Esophagus mucosa (tissue), 1 donor: Measurements from ENCODE around the gene TRABD2A. TPM values are rescaled to one million over a fixed set of nuclear protein-coding genes. Genes with fewer than 3 reads are reported as not detected.
"Not testable (repeated sequence)": the region's sequence is repeated elsewhere in the genome, so short reads cannot be mapped to it uniquely, and the experiment has no call there.

ENCODE experiments used
- ATAC-seq: fragments of 200-7000 bp; cut with Tn5 transposase; one replicate; pipeline ENCODE4 v1.9.1; 2020
- total RNA-seq: library from RNA; stranded (reverse); gene quantifications from one replicate; pipeline ENCODE4 v1.2.4, GENCODE V29; 2023
- donor health status: DM: yes; HTN: yes; CAD: no.

TRABD2A gene, protein sequence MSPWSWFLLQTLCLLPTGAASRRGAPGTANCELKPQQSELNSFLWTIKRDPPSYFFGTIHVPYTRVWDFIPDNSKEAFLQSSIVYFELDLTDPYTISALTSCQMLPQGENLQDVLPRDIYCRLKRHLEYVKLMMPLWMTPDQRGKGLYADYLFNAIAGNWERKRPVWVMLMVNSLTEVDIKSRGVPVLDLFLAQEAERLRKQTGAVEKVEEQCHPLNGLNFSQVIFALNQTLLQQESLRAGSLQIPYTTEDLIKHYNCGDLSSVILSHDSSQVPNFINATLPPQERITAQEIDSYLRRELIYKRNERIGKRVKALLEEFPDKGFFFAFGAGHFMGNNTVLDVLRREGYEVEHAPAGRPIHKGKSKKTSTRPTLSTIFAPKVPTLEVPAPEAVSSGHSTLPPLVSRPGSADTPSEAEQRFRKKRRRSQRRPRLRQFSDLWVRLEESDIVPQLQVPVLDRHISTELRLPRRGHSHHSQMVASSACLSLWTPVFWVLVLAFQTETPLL
- 0.24 TPM for total RNA-seq

DNA sequence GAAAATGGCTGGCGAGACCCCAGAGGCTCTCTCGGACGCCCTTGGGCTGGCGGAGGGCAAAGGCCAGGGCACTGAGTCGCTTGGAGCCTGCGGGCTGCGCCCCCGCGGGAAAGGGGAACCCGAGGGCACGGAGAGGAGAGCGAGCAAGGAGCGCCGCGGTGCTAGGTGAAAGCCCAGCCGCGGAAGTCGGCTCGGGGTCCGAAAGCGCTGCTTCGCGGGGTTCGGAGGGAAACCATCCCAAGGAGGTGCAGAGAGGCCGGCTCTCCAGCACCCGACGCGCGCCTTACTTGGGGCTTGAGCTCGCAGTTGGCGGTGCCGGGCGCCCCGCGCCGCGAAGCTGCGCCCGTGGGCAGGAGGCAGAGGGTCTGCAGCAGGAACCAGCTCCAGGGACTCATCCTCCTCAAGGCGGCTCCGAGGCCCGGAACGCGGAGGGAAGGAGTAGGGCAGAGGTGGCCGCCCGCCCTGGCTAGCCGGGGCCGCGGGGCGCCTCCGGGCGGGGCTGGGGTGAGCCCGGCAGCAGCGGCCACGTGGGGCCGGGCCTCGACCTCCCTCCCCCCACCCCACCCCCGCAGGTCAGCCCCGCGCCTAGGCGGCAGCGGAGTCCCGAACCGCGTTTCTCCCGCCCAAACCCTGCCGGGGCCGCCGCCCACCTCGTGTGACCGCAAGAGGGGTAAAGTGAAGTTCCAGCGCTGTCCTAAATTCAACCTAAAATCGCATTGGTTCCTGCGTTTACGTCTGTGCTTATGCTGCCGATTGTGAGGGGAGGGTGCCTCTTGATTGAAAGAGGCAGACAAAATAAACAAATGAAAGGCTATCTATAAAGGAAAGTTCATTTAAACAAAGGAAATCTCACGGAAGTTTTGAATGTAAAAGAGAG lies at the start of gene TRABD2A:
TSS of gene TRABD2A (minus strand) at position 440 of the 877 bp plus-strand sequence. CDS start at position 395, 45 bp downstream.
- peak; percentile 32 for ATAC-seq

- ATAC-seq, result no peak
Measured at GRCh38 chr2:84927275-84927627, 46.4 kb upstream of the TRABD2A start.

DNA sequence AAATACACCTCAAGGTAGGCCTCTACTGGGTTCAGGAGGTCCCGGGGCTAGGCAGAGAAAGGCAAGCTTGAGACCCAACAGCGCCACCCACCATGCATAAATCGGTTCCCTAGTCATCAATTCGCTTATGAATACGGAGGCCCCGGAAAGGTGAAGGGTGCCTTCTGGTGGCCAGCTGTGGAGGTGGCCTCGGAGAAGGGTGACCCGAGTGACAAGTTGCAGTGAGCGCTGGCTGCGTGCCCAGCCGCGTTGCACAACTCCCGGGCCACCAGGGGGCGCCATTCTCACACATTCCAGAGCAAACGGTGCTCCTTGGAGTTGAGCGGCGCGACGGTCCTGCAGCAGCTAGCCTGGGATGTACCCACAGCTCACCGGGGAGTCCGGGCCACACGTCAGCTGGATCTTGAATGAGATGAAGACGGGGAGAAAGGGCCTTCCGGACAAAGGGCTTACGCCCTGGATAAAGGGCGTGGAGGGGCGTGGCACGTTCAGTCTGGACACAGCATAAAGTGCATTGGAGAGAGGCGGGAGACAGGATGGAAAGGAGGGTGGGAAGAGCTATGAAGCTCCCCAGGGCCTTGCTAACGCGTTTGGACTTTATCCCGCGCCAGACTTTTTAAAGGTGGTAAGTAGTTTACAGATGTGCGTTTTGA lies 45.0 kb upstream of the TRABD2A start:
- peak; percentile 86 for ATAC-seq

DNA sequence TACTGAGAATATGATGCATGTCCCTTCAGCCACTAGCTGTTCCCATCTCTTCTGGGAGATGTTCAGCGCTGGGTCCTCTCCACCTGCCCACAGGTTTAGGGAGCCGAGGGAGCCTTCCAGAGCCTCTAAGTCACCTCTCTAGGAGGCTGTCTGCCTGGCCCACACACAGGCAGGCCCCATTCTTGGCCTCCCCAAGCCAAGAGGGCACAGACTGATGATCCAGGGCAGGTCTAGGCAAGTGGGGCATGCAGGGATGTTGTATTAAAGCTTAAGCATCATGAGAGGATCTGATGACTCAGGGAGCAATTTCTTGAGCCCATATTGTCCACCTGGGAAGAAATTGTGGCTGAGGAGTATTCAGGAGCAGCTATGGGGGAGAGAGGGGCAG lies 44.4 kb upstream of the TRABD2A start:
- ATAC-seq, result peak; percentile 79

GRCh38 chr2:84924173-84925106 lies 43.6 kb upstream of the TRABD2A start:
- ATAC-seq, result peak; percentile 48

DNA sequence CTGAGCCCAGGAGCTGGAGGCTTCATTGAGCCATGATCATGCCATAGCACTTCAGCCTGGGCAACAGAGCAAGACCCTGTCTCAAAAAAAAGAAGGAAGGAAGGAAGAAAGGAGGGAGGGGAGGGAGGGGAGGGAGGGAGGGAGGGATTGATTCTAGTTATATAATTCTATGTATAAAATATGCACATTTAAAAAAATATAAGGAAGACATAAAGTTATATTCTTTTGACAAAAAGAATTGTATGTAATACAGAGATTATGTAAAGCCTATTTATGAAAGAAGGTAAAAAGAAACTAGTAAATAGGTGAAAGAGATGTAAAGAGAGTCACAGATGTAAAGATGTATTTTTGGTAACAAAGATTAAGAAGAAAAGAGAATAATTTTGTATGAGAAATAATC lies 42.1 kb upstream of the TRABD2A start:
- no peak for ATAC-seq

- peak; percentile 97 for ATAC-seq
Measured at GRCh38 chr2:84919885-84920580, 39.1 kb upstream of the TRABD2A start.

DNA sequence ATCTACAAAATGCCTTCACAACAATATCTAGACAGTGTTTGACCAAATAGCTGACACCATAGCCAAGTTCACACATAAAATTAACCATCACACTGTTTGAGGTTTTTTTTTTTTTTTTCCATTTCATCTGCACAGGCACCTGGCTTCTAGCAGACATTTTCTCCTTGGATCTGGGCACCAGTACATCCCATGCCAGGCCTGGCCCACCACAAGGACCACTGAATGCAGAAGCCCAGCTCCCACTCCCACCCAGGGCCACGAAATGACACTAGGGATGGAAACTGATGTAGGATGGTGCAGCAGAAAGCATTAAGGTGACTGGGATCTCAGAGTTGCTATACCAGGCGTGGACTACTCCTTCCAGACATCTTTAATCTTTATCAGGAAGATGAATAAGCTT lies 37.5 kb upstream of the TRABD2A start:
- ATAC-seq, result no peak

DNA sequence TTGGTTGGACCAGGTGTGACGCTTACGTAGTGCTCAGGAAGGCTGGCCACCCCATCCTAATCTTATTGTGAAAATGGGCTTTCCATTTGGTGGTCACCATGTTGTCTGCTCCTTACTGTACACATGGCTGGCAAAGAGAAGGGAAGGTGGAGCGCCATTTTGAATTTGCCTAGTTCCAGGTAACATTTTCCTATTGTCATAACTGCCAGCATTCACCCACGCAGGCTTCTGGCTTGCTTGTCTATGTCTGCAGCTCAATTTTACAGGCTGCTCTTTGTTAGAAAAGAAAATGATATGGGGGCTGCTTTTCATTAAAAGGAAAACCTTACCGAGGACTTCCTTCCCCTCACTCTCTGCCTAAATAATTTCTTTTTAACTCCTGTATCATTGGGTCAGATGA lies 36.9 kb upstream of the TRABD2A start:
- not testable (repeated sequence) for ATAC-seq

GRCh38 chr2:84915675-84916074 lies 34.8 kb upstream of the TRABD2A start:
- ATAC-seq, result not testable (repeated sequence)

DNA sequence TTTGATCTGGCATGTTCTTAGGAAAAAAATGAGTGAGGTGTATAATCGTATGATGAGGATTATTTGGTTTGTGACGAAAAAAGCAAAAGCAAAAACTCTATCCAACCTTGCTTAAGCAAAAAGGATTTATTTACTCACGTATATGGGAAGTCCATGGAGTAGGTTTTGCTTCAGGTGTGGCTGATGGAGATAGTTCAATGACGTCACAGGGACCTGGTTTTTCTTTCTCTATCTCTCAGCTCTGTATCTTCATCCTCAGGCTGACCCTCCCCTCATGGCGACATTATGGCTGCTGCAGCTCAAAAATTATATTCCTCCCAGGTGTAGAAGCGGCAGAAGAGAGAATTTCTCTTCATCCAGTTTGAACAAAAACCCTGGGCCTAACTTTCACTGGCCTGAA lies 33.5 kb upstream of the TRABD2A start:
- no peak for ATAC-seq

GRCh38 chr2:84912984-84913383 lies 32.1 kb upstream of the TRABD2A start:
- ATAC-seq, result no peak

- ATAC-seq, result no peak
Measured at GRCh38 chr2:84911135-84911678, 30.3 kb upstream of the TRABD2A start.

DNA sequence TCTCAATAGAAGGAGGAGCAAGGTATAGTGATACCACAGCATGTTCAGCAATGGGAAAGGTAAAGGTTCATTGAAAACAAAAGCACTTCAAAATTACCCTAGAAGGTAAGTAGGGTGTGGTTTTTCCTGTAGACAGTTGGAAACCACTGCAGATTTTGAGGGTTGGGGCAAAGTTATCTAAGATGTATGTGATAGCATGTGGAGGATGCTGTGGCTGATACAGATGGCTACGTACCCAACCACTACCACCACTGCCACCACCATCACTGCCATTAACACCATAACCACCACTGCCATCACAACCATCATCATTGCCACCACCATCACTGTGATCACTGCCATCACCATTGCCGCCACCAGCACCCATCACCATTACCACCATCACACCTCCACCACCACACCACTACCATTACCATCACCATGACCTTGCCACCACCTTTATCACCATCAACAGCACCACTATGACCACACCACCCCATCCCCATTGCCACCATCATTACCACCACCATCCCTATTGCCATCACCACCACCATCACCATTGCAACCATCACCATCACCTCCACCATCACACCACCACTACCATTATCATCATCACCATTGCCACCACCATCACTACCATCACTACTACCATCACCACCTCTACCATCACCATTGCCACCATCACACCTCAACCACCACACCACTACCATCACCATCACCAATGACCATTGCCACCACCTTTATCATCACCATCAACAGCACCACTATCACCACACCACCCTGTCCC lies 28.2 kb upstream of the TRABD2A start:
- no peak for ATAC-seq

DNA sequence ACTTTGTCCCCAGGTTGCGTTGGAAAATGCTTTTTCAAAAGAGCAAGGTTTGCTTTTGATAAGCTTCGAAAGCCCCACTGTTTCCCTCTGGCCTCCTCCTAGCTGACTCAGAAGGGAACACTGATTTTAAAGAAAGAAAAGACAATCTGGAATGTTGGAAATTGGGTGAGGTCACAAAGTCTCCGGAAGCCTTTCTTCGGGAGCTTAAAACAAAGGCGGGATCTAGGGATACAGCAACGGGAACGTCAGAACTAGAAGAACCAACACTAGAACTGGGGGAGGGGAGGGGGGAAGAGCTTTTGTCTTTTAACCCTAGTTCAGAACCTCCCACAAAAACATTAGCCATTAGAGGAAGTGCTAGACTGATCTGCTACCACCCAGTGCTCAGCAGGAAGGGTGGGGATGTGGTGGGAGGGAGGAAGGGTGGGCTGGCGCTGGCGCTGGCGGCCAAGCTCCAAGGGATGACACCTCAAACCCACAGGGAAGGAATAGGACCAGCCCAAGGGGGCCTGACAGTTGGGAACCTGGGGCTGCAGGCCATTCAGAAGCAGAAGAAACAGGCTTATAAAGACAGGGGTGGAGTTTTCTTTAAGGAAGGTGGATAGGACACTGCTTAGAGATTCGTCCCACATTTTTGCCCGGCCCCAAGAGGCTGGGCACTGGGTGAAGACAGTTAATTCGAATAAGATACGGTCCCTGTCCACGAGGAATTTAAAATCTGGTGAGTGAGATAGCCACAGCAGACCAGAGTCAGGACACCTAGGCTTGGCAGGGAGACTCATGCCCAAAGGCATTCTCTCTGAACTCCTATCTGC lies 26.2 kb upstream of the TRABD2A start:
- peak; percentile 65 for ATAC-seq

- ATAC-seq, result peak; percentile 14
Measured at GRCh38 chr2:84906108-84906899, 25.4 kb upstream of the TRABD2A start.

- ATAC-seq, result peak; percentile 85
Measured at GRCh38 chr2:84905181-84906107, 24.6 kb upstream of the TRABD2A start, which contains the start of gene TMSB10. TSS of gene TMSB10 (plus strand) at chr2:84905656.
